Neural crest cell (in vitro differentiated cells): ENCODE results near the gene ATG7. TPM values are rescaled to one million over a fixed set of nuclear protein-coding genes. Genes with fewer than 3 reads are reported as not detected.

Experiments used
- DNase-seq: peaks from one replicate; pipeline ENCODE4 v3.0.0; 2021; ENCODE audit warnings: low read depth, mixed read lengths, low spot score
- H3K27ac Mint-ChIP-seq: one replicate; pipeline ENCODE4 v1.8.0; 2021; ENCODE audit warnings: mild to moderate bottlenecking, mixed read lengths; ENCODE audit not compliant: unreplicated experiment
- H3K27me3 Mint-ChIP-seq: 2 replicates; pipeline ENCODE4 v1.8.0; 2021; ENCODE audit warnings: low read depth, mild to moderate bottlenecking, mixed read lengths
- H3K36me3 Mint-ChIP-seq: 2 replicates; pipeline ENCODE4 v1.8.0; 2021; ENCODE audit warnings: low read depth, mild to moderate bottlenecking, mixed read lengths
- H3K4me1 Mint-ChIP-seq: 2 replicates; pipeline ENCODE4 v1.8.0; 2021; ENCODE audit warnings: mixed read lengths
- H3K4me3 Mint-ChIP-seq: one replicate; pipeline ENCODE4 v1.8.0; 2021; ENCODE audit warnings: mild to moderate bottlenecking, mixed read lengths
- H3K9me3 Mint-ChIP-seq: 2 replicates; pipeline ENCODE4 v1.8.0; 2021; ENCODE audit warnings: mixed read lengths
- CTCF ChIP-seq: fragments of 200-600 bp; sonication (generic); conservative IDR thresholded peaks from 2 replicates; pipeline ENCODE4 v1.5.0; 2021; ENCODE audit warnings: antibody characterized with exemption, mild to moderate bottlenecking
- total RNA-seq: library from RNA; stranded (reverse); gene quantifications from 2 replicates; pipeline ENCODE4 v1.2.1, GENCODE V29; 2021

ATG7 gene
- total RNA-seq, 1 donor from 2014 or later = 29.6 TPM

- Mint-ChIP-seq H3K4me3 (no peak overlapping the region), H3K36me3 (peaks cover 6% of the 10 kb centered on the region), H3K27ac (no peak overlapping the region), H3K9me3 (peaks cover 2% of the 10 kb centered on the region), H3K27me3 (no peaks in the 10 kb centered on the region), H3K4me1 (peaks cover 19% of the 10 kb centered on the region)
- DNase-seq = no peak
- TF ChIP-seq CTCF = no peak
Observed at GRCh38 chr3:11392014-11392859, 120.0 kb downstream of the ATG7 start.

- DNase-seq = no peak
- Mint-ChIP-seq H3K36me3 (peaks cover 6% of the 10 kb centered on the region), H3K27me3 (no peaks in the 10 kb centered on the region), H3K4me3 (no peak overlapping the region), H3K4me1 (peaks cover 19% of the 10 kb centered on the region), H3K9me3 (peaks cover 2% of the 10 kb centered on the region), H3K27ac (no peak overlapping the region)
- no peak for TF ChIP-seq CTCF
Observed at GRCh38 chr3:11392860-11393114, 120.6 kb downstream of the ATG7 start.

GRCh38 chr3:11393401-11393800, 121.2 kb downstream of the ATG7 start:
- no peaks in the 10 kb centered on the region for H3K27me3 Mint-ChIP-seq
- H3K4me1 Mint-ChIP-seq = peaks cover 19% of the 10 kb centered on the region
- no peak for DNase-seq
- peaks cover 6% of the 10 kb centered on the region for H3K36me3 Mint-ChIP-seq
- H3K9me3 Mint-ChIP-seq = peaks cover 2% of the 10 kb centered on the region
- no peak overlapping the region for H3K4me3 Mint-ChIP-seq
- H3K27ac Mint-ChIP-seq = no peak overlapping the region
- TF ChIP-seq CTCF = no peak

- peaks cover 19% of the 10 kb centered on the region for H3K4me1 Mint-ChIP-seq
- H3K27ac Mint-ChIP-seq = no peak overlapping the region
- H3K36me3 Mint-ChIP-seq = peaks cover 6% of the 10 kb centered on the region
- no peaks in the 10 kb centered on the region for H3K27me3 Mint-ChIP-seq
- H3K4me3 Mint-ChIP-seq = no peak overlapping the region
- DNase-seq = no peak
- no peak for TF ChIP-seq CTCF
- H3K9me3 Mint-ChIP-seq = peaks cover 2% of the 10 kb centered on the region
Observed at GRCh38 chr3:11394392-11394791, 122.2 kb downstream of the ATG7 start.

GRCh38 chr3:11400213-11400612, 128.0 kb downstream of the ATG7 start:
- Mint-ChIP-seq H3K4me3 (no peak overlapping the region), H3K36me3 (peaks cover 8% of the 10 kb centered on the region), H3K27me3 (no peaks in the 10 kb centered on the region), H3K4me1 (no peaks in the 10 kb centered on the region), H3K9me3 (peaks cover 8% of the 10 kb centered on the region), H3K27ac (no peak overlapping the region)
- no peak for TF ChIP-seq CTCF
- no peak for DNase-seq
